HG02642 (cell line): ENCODE results near the gene GLUL.
"Not testable (repeated sequence)": the region's sequence is repeated elsewhere in the genome, so short reads cannot be mapped to it uniquely, and the experiment has no call there.

ENCODE experiments used
- ATAC-seq: cut with Tn5 transposase; IDR thresholded peaks from one replicate; pipeline ENCODE4 v1.9.1; 2021; ENCODE audit warnings: mild to moderate bottlenecking; ENCODE audit not compliant: unreplicated experiment, poor library complexity

GLUL gene

GRCh38 chr1:182370532-182370931, 21.1 kb downstream of the GLUL start:
- no peak for ATAC-seq

- no peak for ATAC-seq
Measured at GRCh38 chr1:182368903-182369302, 22.7 kb downstream of the GLUL start.

- ATAC-seq, result no peak
Measured at GRCh38 chr1:182368358-182368757, 23.2 kb downstream of the GLUL start.

GRCh38 chr1:182367926-182368325, 23.7 kb downstream of the GLUL start:
- ATAC-seq, result no peak

- ATAC-seq, result no peak
Measured at GRCh38 chr1:182366596-182366995, 25.0 kb downstream of the GLUL start.

GRCh38 chr1:182359645-182360044, 31.9 kb downstream of the GLUL start:
- ATAC-seq, result no peak

GRCh38 chr1:182357913-182358312, 33.7 kb downstream of the GLUL start:
- ATAC-seq, result no peak

- no peak for ATAC-seq
Measured at GRCh38 chr1:182357171-182357570, 34.4 kb downstream of the GLUL start.

GRCh38 chr1:182355723-182356098, 35.9 kb downstream of the GLUL start:
- ATAC-seq, result no peak

GRCh38 chr1:182351790-182352364, 39.7 kb downstream of the GLUL start:
- no peak for ATAC-seq

GRCh38 chr1:182350839-182351238, 40.8 kb downstream of the GLUL start:
- ATAC-seq, result no peak

GRCh38 chr1:182348961-182349747, 42.4 kb downstream of the GLUL start:
- no peak for ATAC-seq

- no peak for ATAC-seq
Measured at GRCh38 chr1:182347019-182347418, 44.6 kb downstream of the GLUL start.

GRCh38 chr1:182340233-182341058, 51.1 kb downstream of the GLUL start:
- no peak for ATAC-seq

- ATAC-seq, result no peak
Measured at GRCh38 chr1:182339684-182340083, 51.9 kb downstream of the GLUL start.

GRCh38 chr1:182338806-182339370, 52.7 kb downstream of the GLUL start:
- no peak for ATAC-seq

GRCh38 chr1:182337736-182338571, 53.6 kb downstream of the GLUL start:
- ATAC-seq, result no peak

GRCh38 chr1:182335771-182336566, 55.6 kb downstream of the GLUL start:
- ATAC-seq, result no peak

- not testable (repeated sequence) for ATAC-seq
Measured at GRCh38 chr1:182333071-182333571, 58.5 kb downstream of the GLUL start.
